Suprapubic skin (tissue), 4 donors: Measurements from ENCODE around the gene CCDC88C. TPM values are rescaled to one million over a fixed set of nuclear protein-coding genes. Genes with fewer than 3 reads are reported as not detected.

ENCODE experiments used
- DNase-seq, 2 donors: peaks; one replicate each; pipeline ENCODE4 v3.0.0-alpha.2; 2019; ENCODE audit warnings: low spot score in 2 of 2
- H3K27ac ChIP-seq: fragments of 200-600 bp; sonication (generic); one replicate; pipeline ENCODE4 v1.5.1; 2019
- H3K27me3 ChIP-seq: fragments of 200-600 bp; sonication (generic); one replicate; pipeline ENCODE4 v1.5.1; 2019
- H3K36me3 ChIP-seq: fragments of 200-600 bp; sonication (generic); one replicate; pipeline ENCODE4 v1.5.1; 2019
- H3K4me1 ChIP-seq: fragments of 200-600 bp; sonication (generic); one replicate; pipeline ENCODE4 v1.5.1; 2019
- H3K4me3 ChIP-seq: fragments of 200-600 bp; sonication (generic); one replicate; pipeline ENCODE4 v1.5.1; 2019; ENCODE audit warnings: mild to moderate bottlenecking
- H3K9me3 ChIP-seq: fragments of 200-600 bp; sonication (generic); one replicate; pipeline ENCODE4 v1.5.1; 2019
- EP300 ChIP-seq: sonication (generic); formaldehyde crosslinking; IDR thresholded peaks from one replicate; pipeline ENCODE4 v1.6.1; 2017; ENCODE audit warnings: antibody characterized with exemption
- POLR2A ChIP-seq, 2 donors: fragments of 450-650 bp; IDR thresholded peaks; one replicate each; pipeline ENCODE4 v1.6.1; 2017; ENCODE audit warnings: antibody characterized with exemption in 2 of 2, mild to moderate bottlenecking in 2 of 2, moderate library complexity in 2 of 2
- POLR2AphosphoS5 ChIP-seq, 3 donors: sonication (generic); formaldehyde crosslinking; IDR thresholded peaks; one replicate each; pipeline ENCODE4 v1.6.1; 2017; ENCODE audit warnings: antibody characterized with exemption in 3 of 3
- WGBS: methylation state at CpG from one replicate; pipeline ENCODE4 v1.1.5; 2018; 5-methylcytosine and 5-hydroxymethylcytosine counted together
- total RNA-seq, 4 donors: library from RNA; depleted of rRNA; stranded (reverse); fragments of >200 nt; gene quantifications; one replicate each; pipeline ENCODE4 v1.1.0, GENCODE V29; 2016
- TF ChIP-seq, protein P1 (sequence below), 2 donors: fragments of 200-600 bp in 1 of 2; fragments of 450-650 bp in 1 of 2; sonication (generic) in 1 of 2; IDR thresholded peaks; one replicate each; pipeline ENCODE4 v1.5.1; 2016 to 2019; ENCODE audit warnings: antibody characterized with exemption in 2 of 2, mild to moderate bottlenecking in 1 of 2, moderate library complexity in 1 of 2

The CCDC88C gene
- total RNA-seq, 4 donors from 2014 or later: 16.6 to 25.0 (median 22.8) TPM

DNA sequence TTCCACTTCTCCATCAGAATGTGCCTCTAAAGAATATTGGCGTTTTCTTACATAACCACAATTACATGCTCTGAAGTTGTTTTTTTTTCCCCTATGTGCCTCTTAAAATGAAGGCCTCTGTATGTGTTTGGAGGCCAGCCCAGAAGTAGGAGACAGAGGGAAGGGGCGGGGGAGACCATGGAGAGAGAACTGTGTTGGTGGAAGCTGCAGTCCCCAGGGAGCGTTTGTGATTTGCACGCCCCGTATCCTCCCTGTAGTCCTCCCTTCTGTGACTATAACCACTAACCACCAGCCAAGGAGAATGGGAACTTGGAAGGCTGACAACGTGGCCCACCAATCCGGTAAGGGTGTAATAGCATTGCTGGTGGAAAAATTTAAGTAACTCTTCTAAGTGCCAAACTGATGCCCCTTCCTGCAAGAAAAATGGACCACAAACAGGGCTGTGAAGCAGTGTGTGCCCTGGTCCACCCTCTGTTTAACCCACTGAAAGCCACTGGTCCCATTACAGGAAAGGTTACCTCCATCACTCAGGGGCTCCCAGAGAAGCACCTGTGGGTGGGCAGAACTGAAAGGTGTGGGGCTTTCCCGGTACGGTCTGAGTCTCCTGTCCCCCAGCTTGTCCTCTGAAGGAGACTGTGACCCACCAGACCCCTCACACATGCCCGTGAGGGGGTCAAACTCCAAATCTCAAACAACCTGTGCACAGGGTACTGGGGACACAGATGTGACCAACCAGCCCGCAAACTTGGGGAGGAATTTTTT is 36.8 kb downstream of the CCDC88C start:
- Histone ChIP-seq H3K9me3 (no peaks in the 10 kb centered on the region), H3K36me3 (no peaks in the 10 kb centered on the region), H3K4me3 (no peak overlapping the region), H3K4me1 (peaks cover 37% of the 10 kb centered on the region), H3K27me3 (peaks cover 4% of the 10 kb centered on the region), H3K27ac (no peak overlapping the region)
- 66% methylated on average over 9 of the region's 11 CpGs for WGBS
- no peak for TF ChIP-seq EP300
- TF ChIP-seq POLR2A (IDR thresholded peaks at IDR 0.05): no peak
- TF ChIP-seq POLR2AphosphoS5 (IDR thresholded peaks at IDR 0.05): no peak
- DNase-seq: no peak

DNA sequence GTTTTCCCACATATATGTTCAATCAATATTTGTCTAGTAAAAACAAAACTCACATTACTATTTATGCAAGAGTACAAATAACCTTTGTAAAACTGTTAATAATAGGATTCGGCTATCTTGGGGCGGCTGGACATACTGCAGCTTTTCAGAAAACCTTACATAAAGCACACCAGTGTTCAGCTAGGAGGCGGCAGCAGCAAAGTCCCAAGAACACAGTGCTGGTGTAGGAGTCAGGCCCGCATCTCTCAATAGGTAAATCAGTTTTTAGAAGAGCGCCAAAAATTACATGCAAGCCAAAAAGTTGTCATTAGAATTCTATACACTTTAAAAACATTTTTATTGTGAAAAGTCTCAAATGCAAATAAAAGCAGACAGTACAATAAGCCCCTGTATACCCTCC is 37.5 kb downstream of the CCDC88C start:
- peaks cover 35% of the 10 kb centered on the region for H3K4me1 ChIP-seq
- TF ChIP-seq, protein P1, sequence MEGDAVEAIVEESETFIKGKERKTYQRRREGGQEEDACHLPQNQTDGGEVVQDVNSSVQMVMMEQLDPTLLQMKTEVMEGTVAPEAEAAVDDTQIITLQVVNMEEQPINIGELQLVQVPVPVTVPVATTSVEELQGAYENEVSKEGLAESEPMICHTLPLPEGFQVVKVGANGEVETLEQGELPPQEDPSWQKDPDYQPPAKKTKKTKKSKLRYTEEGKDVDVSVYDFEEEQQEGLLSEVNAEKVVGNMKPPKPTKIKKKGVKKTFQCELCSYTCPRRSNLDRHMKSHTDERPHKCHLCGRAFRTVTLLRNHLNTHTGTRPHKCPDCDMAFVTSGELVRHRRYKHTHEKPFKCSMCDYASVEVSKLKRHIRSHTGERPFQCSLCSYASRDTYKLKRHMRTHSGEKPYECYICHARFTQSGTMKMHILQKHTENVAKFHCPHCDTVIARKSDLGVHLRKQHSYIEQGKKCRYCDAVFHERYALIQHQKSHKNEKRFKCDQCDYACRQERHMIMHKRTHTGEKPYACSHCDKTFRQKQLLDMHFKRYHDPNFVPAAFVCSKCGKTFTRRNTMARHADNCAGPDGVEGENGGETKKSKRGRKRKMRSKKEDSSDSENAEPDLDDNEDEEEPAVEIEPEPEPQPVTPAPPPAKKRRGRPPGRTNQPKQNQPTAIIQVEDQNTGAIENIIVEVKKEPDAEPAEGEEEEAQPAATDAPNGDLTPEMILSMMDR (IDR thresholded peaks at IDR 0.05): no peak
- TF ChIP-seq POLR2A (IDR thresholded peaks at IDR 0.05) (no peak), POLR2AphosphoS5 (IDR thresholded peaks at IDR 0.05) (no peak), EP300 (no peak)
- no peaks in the 10 kb centered on the region for H3K36me3 ChIP-seq
- no peak overlapping the region for H3K4me3 ChIP-seq
- no peaks in the 10 kb centered on the region for H3K27me3 ChIP-seq
- WGBS: 93% methylated on average over 5 of the region's 5 CpGs
- no peak overlapping the region for H3K27ac ChIP-seq
- no peaks in the 10 kb centered on the region for H3K9me3 ChIP-seq
- no peak for DNase-seq

DNA sequence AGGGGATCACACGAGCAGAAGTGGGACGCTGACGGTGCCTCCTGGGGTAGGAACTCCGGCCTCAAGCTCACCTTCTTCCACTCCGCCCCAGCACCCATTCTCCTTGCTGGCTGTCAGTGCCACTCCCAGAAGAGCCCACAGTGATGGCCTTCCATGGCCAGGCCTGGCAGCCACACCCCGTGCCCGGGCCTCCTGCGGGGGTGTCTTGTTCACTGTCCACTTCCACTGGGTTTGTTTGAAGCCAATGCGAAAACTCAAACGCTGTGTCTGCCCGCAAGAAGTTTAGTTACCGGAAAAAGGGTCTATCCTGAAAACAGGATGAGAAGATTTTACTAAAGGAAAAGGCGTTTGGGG is 38.1 kb downstream of the CCDC88C start:
- no peak overlapping the region for H3K4me3 ChIP-seq
- H3K27ac ChIP-seq: no peak overlapping the region
- 90% methylated on average over 13 of the region's 13 CpGs for WGBS
- peaks cover 35% of the 10 kb centered on the region for H3K4me1 ChIP-seq
- H3K27me3 ChIP-seq: no peaks in the 10 kb centered on the region
- no peak for TF ChIP-seq POLR2AphosphoS5 (IDR thresholded peaks at IDR 0.05)
- TF ChIP-seq EP300: no peak
- TF ChIP-seq, protein P1 (IDR thresholded peaks at IDR 0.05): no peak
- TF ChIP-seq POLR2A (IDR thresholded peaks at IDR 0.05): no peak
- no peaks in the 10 kb centered on the region for H3K9me3 ChIP-seq
- DNase-seq: no peak
- H3K36me3 ChIP-seq: no peaks in the 10 kb centered on the region

DNA sequence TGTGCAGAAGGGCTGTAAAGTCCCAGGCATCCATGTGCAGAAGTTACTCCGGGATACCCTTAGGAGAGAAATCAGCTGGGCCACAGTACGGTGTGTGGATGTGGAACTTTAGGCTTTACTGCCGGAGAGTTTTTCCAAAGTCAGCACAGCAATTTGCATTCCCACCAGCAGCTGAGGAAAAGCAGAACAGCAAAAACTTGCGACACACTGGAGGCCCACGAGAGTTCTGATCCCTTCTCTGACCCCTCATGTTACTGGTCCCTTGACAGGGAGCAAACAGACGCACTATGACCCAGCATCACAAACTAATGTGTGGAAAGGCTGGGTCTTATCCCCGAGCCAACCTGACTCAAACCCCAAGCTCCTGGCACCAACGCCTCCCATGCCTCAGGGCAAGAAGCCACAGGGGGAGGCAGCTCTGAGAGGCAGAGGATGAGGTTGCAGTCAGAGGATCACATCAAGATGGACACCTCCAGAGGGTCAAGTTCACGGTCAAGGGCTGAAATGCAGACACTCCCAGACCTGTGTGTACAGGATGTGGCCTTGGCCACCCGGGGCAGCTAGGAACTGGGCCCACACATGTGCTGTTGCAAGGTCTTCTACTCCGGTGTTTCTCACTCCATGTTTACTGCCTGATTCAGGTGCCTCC is 38.6 kb downstream of the CCDC88C start:
- Histone ChIP-seq H3K4me3 (no peak overlapping the region), H3K4me1 (peaks cover 38% of the 10 kb centered on the region), H3K27ac (no peak overlapping the region), H3K36me3 (no peaks in the 10 kb centered on the region), H3K27me3 (no peaks in the 10 kb centered on the region), H3K9me3 (no peaks in the 10 kb centered on the region)
- TF ChIP-seq EP300 (no peak), POLR2AphosphoS5 (IDR thresholded peaks at IDR 0.05) (no peak), POLR2A (IDR thresholded peaks at IDR 0.05) (no peak)
- TF ChIP-seq, protein P1 (IDR thresholded peaks at IDR 0.05): no peak
- no peak for DNase-seq
- WGBS: 64% methylated on average over 10 of the region's 11 CpGs

DNA sequence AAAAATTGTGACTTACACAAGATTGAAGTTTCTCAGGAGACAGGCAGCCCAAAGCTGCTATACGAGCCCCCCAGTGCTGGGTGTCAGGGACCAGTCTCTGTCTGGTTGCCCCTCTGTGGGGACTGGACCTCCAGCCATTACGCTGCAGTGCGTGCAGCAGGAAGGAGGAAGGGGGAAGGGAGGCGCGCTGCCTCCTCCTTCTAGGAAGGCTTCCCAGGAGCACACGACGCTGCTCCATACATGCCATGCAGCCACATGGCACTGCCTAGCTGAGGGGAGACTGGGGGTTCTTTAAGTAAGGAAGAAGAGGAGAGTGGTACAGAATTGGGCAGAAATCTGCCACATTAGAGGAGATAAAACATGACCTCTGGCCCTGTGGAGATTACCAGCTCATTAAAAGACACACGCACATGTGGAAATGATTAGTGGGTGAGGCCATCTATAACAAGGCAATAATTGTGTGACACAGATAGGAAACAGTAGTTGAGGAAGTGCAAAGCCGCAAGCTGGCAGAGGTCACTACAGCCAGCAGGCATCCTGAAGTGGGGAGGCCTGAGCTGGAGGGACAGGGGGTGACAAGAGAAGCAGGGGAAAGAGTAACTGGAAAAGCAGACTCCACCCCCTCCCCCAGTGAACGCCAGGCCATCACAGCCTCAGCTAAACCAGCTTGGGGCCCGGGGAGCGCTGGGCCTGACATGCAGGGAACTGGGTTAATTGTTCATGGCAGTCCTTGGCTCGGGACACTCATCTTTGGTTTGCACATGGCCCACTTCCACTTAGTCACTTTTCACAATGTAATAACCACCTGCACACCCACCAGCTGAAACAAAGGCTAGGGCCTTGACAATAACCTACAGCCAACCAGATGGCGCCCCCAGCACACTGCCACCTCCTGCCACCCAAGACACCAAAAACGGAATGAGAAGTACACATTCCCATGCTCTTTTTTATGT is 39.6 kb downstream of the CCDC88C start:
- no peak overlapping the region for H3K27ac ChIP-seq
- TF ChIP-seq POLR2AphosphoS5 (IDR thresholded peaks at IDR 0.05) (no peak), EP300 (no peak), POLR2A (IDR thresholded peaks at IDR 0.05) (no peak)
- TF ChIP-seq, protein P1 (IDR thresholded peaks at IDR 0.05): no peak
- H3K9me3 ChIP-seq: no peaks in the 10 kb centered on the region
- no peaks in the 10 kb centered on the region for H3K27me3 ChIP-seq
- peaks cover 48% of the 10 kb centered on the region for H3K4me1 ChIP-seq
- no peak overlapping the region for H3K4me3 ChIP-seq
- H3K36me3 ChIP-seq: no peaks in the 10 kb centered on the region
- 59% methylated on average over 13 of the region's 15 CpGs for WGBS
- no peak for DNase-seq
